Stromal cell of bone marrow (primary cell): ENCODE measurements around the gene SYNE2.
"Not testable (repeated sequence)": the region's sequence is repeated elsewhere in the genome, so short reads cannot be mapped to it uniquely, and the experiment has no call there.

Experiments used
- DNase-seq: peaks from one replicate; pipeline ENCODE4 v3.0.0-alpha.2; 2012; ENCODE audit warnings: low read depth

SYNE2 gene

DNA sequence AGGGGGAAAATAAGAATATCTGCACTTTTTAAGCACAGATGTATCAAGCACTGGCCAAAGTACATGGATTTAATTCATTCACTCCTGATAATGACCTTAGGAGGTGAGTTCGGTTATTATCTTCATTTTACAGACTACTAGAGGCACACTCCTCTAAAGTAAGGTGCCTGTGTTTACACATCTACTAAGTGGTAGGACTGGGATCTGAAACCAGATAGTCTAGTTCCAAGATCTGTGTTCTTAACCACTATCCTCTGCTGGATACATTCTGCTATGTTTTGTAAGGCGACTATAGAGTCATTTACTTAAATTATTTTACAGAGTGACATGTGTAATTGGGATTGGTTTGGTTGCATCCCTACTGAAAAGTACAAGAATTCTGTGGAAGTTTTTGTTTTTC is 266.1 kb downstream of the SYNE2 start:
- no peak for DNase-seq

DNA sequence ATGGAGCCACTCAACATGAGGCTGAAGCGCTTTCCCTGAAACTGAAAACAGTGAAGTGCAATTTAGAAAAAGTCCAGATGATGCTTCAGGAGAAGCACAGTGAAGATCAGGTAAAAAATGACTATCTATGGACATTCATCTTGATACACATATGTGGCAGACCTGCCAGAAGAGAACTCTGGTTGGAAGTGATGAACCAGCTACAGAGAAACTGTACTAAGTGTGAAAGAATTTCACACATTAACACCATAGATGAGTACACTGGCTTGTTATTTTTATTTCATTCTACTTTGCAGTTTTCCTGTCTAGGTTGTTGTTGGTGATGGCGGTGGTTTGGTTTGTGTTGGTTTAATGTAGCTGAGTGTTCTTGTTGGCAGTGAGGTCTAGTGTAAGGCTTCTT is 266.7 kb downstream of the SYNE2 start:
- DNase-seq, result no peak

DNA sequence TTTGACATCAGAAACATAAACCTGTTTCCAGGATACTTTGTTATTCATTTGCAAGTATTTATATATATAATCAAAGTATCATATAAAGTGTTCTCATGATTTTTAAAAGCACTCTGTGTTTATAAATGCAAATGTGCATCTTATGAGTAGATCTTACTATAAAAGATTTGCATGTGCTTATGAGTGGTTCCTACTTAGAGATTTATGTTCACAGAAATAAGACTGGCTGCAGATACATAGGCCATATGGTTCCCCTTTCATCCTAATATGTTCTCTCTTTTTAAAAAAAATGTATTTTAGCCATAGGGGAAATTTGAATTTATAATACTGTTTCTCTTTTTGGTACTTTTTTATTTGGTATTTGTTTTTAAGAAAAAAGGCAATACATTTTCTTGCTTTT is 267.2 kb downstream of the SYNE2 start:
- no peak for DNase-seq

DNA sequence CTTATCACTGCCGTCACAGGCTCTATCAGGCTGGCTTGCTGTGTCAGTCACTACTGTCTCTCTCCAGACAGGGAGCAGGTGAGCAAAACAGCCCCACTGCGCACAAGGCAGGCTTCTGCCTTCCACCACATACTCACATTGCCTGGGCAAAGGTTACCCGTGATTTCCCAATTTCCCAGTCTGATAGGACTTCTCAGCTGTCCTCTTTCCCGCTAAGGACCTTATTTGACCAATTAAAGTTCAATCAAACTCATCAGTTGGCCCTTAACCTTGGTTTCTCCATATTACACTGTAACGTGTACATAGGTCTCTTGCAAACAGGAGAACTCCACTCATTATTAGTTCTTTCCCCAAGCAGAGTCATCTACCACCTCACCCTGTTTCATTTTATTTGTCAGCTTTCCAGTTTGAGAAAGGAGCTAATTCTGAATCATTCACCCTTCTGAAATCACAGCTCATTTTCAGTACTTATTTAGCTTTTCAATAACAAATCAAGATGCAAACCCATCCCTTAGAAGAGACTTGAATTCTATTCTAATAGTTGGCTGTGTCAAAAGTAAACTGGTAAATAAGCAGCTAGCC is 270.5 kb downstream of the SYNE2 start:
- DNase-seq, result no peak

DNA sequence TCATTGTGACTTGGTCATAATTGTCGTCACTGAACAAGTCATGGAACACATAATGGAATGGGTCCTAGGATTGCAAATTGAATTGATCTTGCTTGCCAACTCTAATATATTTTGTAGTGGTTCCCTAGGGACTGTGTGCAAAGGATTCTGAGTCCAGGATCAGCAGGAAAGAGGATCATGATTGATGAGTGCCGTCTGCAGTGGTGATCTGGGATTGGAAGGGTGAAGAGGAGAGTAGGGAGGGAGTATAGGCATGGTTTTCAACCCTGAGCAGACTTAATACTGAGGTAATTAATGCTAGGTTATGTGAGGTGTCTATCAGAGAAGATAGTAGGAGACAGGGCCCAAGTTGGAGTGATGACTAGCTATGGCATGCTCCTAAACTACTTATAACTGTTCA is 272.5 kb downstream of the SYNE2 start:
- DNase-seq, result no peak

DNA sequence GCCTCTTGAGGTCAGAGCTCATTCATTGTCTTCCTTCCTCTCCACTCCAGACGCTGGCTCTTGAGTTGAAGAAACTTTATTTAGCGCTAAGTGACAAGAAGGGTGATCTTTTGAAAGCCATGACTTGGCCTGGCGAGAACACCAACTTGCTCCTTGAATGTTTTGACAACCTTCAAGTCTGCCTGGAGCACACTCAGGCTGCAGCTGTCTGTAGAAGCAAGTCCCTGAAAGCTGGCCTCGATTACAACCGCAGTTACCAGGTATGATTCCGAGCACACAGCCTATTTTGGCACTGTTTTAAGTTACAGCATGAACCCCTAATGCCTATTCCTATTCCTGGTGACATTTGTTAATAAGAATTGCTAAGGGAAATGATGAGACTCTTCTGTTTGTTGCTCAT is 273.7 kb downstream of the SYNE2 start:
- no peak for DNase-seq

DNA sequence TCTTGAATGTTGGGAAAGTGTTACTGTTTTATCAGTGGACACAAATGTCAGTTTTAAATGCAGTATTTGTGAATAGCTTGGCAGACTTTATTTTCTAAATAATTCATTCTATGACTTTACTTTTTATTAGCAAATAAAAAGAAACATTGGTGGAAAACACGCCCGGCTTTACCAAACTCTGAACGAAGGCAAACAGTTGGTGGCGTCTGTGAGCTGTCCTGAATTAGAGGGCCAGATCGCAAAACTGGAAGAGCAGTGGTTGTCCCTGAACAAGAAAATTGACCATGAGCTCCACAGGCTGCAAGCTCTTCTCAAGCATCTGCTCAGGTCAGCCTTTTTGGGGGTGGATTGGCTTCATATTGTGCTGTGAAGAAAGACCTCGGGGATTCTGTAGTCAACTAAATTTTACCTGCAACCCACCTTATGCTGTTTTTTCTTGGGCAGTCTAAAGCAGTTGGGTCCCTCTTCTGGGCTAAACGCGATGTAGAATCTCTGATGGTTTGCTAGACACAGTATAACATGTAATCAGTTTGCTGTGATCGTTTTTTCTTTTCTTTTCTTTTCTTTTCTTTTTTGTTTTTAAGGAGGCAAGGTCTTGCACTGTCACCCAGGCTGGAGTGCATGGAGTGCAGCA is 285.0 kb downstream of the SYNE2 start:
- no peak for DNase-seq

DNA sequence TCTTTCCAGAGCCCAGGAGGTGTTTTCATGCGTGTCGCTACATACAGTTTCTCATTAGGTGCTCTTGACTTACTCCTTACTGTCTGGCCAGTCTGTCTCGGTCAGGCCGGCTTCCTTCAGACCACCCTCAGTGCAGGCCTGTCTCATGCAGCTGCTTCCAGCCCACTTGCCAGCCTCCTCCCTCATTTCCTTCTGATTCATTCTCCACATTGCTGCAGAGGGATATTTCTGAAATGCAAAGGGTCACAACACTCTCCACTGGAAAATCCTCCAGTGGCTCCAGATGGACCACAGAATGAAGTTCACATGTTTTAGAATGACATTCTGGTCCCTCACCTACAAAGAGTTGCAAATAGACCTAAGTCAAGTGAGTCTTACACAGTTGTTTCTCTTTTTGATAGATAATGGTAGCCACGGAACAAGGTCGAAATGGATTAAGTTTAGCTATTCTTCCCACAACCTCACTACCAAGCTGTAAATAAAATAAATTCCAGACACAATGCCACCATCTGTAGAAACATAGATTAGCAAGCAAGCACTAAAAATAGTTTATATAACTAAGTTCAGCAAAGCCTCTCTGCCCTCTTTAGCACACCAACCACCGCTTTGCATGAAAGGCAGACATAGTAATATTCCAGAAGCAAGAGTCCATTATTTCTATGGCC is 294.5 kb downstream of the SYNE2 start:
- no peak for DNase-seq

DNA sequence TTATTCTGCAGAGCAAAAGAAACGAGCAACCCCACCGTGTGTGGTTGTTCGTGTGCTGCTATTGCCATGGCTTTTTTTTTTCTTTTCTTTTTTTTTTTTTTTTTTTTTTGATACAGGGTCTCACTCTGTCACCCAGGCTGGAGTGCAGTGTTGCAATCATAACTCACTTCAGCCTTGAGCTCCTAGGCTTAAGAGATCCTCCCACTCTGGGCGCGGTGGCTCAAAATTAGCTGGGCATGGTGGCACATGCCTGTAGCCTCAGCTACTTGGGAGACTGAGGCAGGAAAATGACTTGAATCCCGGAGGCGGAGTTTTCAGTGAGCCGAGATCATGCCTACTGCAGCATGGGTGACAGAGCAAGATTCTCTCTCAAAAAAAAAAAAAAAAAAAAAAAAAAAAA is 297.1 kb downstream of the SYNE2 start:
- no peak for DNase-seq

DNA sequence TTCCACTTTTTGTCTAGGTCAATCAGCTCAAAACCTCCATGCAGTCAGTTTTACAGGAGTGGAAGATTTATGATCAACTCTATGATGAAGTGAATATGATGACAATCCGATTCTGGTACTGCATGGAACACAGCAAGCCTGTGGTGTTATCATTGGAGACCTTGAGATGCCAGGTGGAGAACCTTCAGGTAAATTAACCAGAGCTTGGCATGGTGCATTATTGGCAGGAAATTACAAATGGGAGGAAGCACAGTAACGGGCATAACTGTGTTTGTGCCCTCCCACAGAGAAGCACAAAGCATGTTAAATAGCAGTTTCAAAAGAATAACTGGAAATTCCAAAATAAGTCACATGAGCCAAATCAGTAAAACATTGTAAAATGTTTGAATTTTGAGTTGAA is 305.8 kb downstream of the SYNE2 start:
- DNase-seq, result no peak

DNA sequence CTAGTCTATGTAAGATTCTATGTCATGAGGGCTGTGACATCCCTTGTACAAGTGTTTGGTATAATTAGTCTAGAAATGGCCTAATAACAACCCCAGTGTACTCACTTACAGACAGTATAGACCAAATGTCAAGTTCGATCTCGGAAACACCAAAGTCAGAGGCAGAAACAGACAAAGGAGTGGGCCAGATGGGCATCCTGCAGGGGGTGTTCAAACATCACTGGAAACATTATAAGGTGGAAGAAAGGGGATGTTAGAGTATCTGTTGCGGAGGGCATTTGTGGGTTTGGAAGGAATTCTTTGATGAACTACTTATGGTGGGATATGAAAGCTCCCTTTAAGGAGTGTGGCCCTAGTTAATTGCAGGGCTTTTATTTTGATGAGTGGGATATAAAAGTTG is 306.8 kb downstream of the SYNE2 start:
- DNase-seq, result no peak

DNA sequence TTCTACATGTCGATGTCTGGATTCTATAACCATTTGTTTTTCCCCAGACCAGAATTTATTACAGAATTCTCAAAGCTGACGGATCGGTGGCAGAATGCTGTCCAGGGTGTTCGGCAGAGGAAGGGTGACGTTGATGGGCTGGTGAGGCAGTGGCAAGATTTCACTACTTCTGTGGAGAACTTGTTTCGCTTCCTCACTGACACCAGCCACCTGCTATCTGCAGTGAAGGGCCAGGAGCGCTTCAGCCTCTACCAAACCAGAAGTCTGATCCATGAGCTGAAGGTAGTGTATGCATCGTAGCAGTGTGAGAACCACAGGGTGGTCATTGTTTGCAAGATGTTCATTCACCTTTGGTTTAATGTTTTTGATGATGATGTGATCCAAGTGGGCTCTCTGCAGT is 317.4 kb downstream of the SYNE2 start:
- no peak for DNase-seq

DNA sequence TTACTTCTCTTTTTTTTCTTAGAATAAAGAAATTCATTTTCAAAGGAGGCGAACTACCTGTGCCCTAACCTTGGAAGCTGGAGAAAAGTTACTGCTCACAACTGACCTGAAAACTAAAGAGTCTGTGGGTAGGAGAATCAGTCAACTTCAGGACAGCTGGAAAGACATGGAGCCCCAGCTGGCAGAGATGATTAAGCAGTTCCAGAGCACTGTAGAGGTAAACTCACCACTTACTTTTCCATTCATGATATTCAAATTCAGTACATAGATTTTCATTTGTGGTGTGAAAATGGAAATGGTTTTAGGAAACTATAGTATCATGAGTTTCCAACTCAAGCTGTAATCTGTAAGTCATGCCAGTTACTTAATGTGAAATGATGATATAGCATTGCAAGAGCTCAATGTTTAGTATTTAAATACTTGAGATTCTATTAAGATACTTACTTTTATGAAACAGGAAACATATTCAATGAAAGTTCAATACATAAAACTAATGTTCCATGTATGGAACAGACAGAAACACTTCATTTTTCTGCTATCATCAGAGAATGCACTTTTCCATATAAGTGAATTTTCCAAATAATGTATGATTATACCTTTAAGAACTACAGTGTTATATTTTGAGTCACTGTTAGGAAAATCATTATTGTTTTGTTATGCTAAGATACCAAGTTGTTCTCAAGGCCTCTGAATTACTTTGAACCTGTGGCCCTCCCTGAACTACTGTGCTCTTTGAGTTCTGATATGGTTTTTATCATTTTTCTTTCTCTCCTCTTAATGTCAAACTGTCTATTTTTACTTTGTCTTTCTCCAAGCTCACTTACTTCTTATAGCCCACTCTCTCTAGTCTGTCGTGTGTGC is 322.3 kb downstream of the SYNE2 start:
- DNase-seq, result no peak

DNA sequence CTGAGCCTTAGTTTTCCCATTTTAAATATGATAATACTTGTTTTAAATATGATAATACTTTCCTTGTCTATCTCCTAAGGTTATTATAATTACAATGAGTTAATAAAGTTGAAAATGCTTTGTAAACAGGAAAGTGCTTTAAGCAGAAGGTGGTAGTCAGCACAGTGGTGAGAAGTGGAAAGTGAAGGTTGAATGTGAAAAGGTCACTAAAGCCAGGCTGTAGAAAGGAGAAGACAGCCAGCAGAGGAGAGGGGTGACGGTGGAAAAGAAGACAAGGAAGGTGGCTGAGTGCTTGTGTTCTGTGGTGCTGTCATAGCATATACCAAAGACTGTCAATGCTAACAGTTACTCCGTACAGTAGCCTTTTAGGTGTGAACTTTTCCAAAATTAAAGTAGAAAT is 323.5 kb downstream of the SYNE2 start:
- DNase-seq, result no peak

DNA sequence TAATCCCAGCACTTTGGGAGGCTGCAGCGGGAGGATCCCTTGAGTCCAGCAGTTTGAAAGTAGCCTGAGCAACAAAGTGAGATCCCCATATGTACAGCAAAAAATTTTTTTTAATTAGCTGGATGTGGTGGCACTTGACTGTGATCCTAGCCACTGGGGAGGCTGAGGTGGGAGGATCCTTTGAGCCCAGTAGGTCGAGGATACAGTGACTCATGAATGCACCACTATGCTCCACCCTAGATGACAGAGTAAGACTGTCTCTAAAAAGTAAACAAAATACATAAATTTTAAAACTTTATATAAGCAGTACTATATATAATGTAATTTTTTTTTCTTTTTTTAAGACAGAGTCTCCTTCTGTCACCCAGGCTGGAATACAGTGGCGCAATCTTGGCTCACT is 326.0 kb downstream of the SYNE2 start:
- DNase-seq, result no peak

DNA sequence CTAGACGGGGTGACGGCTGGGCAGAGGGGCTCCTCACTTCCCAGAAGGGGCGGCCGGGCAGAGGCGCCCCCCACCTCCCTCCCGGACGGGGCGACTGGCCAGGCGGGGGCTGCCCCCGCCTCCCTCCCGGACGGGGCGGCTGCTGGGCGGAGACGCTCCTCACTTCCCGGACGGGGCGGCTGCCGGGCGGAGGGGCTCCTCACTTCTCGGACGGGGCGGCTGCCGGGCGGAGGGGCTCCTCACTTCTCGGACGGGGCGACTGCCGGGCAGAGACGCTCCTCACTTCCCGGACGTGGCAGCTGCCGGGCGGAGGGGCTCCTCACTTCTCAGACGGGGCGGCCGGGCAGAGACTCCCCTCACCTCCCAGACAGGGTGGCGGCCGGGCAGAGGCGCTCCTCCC is 330.1 kb downstream of the SYNE2 start:
- DNase-seq, result not testable (repeated sequence)

DNA sequence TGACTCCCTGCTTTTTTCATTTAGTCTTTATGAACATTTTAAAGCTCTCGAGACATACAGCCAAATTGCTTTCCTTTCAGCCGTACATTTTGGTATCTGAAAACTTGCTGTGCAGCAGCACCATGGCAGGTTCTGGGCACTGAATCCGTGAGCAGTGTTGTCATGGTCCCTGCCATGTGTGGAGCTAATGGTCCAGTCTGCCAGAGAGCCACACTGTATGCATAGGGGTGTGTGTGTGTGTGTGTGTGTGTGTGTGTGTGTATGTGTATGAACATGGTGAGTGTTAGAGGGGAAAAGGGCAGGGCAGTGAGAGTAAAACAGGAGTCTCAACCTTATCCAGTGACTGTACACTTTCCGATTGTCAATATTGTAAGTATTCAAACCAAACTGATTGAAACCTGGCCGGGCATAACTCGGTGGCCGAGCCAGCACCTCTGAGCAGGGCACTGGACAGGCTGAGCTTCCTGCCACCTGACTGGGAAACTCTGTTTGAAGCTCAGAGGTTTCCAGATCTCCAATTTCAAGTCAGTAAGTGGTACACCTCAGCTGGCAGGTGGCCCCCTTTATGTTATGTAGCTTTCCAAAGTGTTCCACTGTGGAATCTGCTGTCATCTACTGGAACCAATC is 331.4 kb downstream of the SYNE2 start:
- DNase-seq, result no peak

DNA sequence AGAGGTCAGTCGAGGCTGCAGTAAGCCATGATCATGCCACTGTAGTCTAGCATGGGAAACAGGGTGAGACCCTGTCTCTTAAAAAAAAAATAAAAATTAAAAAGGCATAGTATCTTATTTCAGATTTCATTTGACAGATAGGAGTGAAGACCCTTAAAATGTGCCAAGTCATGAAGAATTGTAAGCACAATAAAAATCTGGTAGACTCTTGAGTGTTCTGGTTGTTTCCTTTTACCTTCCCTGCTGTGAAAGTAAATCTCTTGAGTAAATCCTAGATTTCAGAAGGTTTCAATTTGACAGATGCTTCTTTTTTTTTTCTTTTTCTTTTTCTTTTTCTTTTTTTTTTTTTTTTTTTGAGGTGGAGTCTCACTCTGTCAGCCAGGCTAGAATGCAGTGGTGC is 332.4 kb downstream of the SYNE2 start:
- no peak for DNase-seq

DNA sequence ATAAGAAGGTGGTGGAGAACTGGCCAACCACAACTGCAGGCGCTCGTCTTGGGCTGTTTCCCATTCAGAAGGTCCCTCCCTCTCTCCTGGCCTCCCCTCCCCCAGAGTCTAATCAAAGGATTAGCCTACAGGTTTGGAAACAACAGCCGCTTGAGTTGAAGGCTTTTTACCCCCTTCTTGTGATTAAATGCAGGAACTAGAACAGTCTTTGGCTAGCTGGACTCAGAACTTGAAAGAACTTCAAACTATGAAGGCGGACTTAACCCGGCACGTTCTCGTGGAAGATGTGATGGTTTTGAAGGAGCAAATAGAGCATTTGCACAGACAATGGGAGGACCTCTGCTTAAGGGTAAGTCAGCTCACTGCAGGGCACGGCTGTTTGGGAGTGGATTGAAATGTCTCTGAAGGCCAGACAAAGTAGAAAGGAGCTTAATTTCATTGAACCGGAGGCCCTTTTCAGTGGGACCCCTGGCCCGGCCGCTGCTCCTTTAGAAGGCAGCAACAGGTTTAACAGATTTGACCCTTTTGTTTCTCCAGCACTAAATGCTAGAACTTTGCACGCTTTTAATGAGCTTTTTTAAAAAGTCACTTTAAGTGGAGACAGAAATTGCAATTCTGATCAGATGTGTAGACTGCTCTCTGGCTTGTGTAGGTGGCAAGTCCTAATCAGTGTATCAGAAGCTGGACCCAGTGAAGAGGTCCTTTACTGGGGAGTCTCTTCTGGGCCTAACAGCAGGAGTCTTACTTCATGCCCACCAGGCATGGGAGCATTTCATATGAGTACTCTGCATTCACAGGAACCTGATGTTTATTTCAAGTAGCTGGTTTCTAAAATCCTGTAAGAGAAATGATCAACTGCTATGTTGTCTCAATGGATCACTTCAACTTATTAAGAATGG is 333.7 kb downstream of the SYNE2 start:
- no peak for DNase-seq

DNA sequence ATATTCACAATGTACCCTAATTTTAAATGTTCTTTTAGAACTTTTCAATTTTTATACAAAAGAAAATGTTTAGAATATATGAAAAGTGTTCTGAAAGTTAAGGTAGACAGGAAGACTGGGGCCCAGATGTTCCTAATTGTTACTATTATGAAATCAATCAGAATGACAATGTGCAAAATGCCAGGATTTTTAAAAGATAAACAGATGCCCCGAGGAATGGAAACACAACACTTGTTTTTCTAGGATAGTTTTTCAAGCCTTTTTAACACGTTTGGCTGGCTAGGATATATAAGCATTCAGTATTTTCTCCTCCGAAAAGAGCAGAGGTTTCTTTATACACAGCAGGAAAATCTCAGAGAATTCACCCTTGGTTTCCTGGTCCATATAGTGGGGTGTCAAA is 334.5 kb downstream of the SYNE2 start:
- no peak for DNase-seq

DNA sequence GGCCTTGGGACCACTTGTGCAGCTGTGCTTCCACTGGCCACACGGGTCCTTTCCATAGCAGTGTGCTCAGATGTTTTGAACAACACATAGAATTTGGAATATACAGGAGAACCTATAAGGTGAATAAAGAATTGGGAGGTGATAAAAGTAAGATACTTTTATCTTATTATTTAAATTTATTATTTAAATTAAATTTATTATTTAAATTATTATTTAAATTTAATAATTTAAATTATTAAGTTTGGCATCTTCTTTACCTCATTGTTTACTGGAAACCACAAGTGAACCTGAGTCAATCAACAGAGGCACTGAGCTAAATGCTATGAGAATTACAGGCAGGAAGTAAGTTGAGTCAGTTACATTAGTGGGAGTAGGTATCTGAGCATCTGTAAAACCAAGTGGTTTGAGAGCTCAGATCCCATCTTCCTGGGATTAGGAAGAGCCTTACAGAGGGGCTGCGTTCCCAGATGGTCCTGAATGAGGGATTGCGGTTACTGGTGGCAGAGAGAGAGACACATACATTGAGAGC is 338.2 kb downstream of the SYNE2 start:
- DNase-seq, result no peak
